WERI-Rb-1 (cell line): ENCODE data around the gene FOXN3.

ENCODE experiments used
- DNase-seq: peaks from one replicate; pipeline ENCODE4 v3.0.0-alpha.2; 2020
- H3K27ac ChIP-seq: fragments of 250-450 bp; sonication (Bioruptor Pico); 2 replicates; pipeline ENCODE4 v1.5.1; 2020; ENCODE audit warnings: mild to moderate bottlenecking, moderate library complexity
- H3K27me3 ChIP-seq: fragments of 250-450 bp; sonication (Bioruptor Pico); 2 replicates; pipeline ENCODE4 v1.5.1; 2021; ENCODE audit warnings: mild to moderate bottlenecking, low read depth, moderate library complexity; ENCODE audit not compliant: insufficient read depth, severe bottlenecking
- H3K36me3 ChIP-seq: fragments of 250-450 bp; sonication (Bioruptor Pico); 2 replicates; pipeline ENCODE4 v1.5.1; 2020; ENCODE audit warnings: mild to moderate bottlenecking, moderate library complexity
- H3K4me3 ChIP-seq: 2 replicates; pipeline ENCODE4 v1.5.1; 2011; ENCODE audit warnings: low read depth, mild to moderate bottlenecking, control low read depth, low read length
- H3K9me3 ChIP-seq: fragments of 250-450 bp; sonication (Bioruptor Pico); 2 replicates; pipeline ENCODE4 v1.5.1; 2021; ENCODE audit warnings: mild to moderate bottlenecking, moderate library complexity; ENCODE audit not compliant: severe bottlenecking
- CTCF ChIP-seq: IDR thresholded peaks from 2 replicates; pipeline ENCODE4 v1.5.1; 2011; ENCODE audit warnings: low read depth, mild to moderate bottlenecking, control low read depth, inconsistent platforms, low read length

Gene FOXN3

GRCh38 chr14:89424241-89424640 lies 7.2 kb upstream of the FOXN3 start:
- Histone ChIP-seq H3K4me3 (no peak overlapping the region), H3K36me3 (no peaks in the 10 kb centered on the region), H3K9me3 (no peaks in the 10 kb centered on the region), H3K27me3 (no peaks in the 10 kb centered on the region), H3K27ac (no peak overlapping the region)
- DNase-seq, result no peak
- no peak for TF ChIP-seq CTCF

GRCh38 chr14:89422952-89423345 lies 5.9 kb upstream of the FOXN3 start:
- TF ChIP-seq CTCF, result no peak

GRCh38 chr14:89422181-89422951 lies 5.3 kb upstream of the FOXN3 start:
- Histone ChIP-seq H3K27me3 (no peaks in the 10 kb centered on the region), H3K27ac (no peak overlapping the region), H3K4me3 (no peak overlapping the region), H3K9me3 (no peaks in the 10 kb centered on the region), H3K36me3 (no peaks in the 10 kb centered on the region)
- TF ChIP-seq CTCF, result no peak
- DNase-seq, result no peak

More at GRCh38 chr14:89422952-89423345, 5.9 kb upstream of the FOXN3 start:
- Histone ChIP-seq H3K27me3 (no peaks in the 10 kb centered on the region), H3K36me3 (no peaks in the 10 kb centered on the region), H3K27ac (no peak overlapping the region), H3K4me3 (no peak overlapping the region), H3K9me3 (no peaks in the 10 kb centered on the region)
- DNase-seq, result no peak

GRCh38 chr14:89420502-89420901 lies 3.5 kb upstream of the FOXN3 start:
- Histone ChIP-seq H3K36me3 (no peaks in the 10 kb centered on the region), H3K27ac (no peak overlapping the region), H3K9me3 (no peaks in the 10 kb centered on the region), H3K4me3 (no peak overlapping the region), H3K27me3 (no peaks in the 10 kb centered on the region)
- DNase-seq, result no peak
- TF ChIP-seq CTCF, result no peak

GRCh38 chr14:89419973-89420482 lies 3.0 kb upstream of the FOXN3 start:
- Histone ChIP-seq H3K27me3 (no peaks in the 10 kb centered on the region), H3K27ac (no peak overlapping the region), H3K36me3 (no peaks in the 10 kb centered on the region), H3K9me3 (no peaks in the 10 kb centered on the region), H3K4me3 (no peak overlapping the region)
- no peak for TF ChIP-seq CTCF
- DNase-seq, result no peak

GRCh38 chr14:89418976-89419375 lies 1.9 kb upstream of the FOXN3 start:
- no peaks in the 10 kb centered on the region for H3K9me3 ChIP-seq
- H3K27me3 ChIP-seq, result no peaks in the 10 kb centered on the region
- no peaks in the 10 kb centered on the region for H3K36me3 ChIP-seq
- no peak for DNase-seq
- TF ChIP-seq CTCF, result no peak
- H3K4me3 ChIP-seq, result no peak overlapping the region
- no peak overlapping the region for H3K27ac ChIP-seq
